ENCODE results near the gene PIK3IP1. TPM values are rescaled to one million over a fixed set of nuclear protein-coding genes. Genes with fewer than 3 reads are reported as not detected.
"Not testable (repeated sequence)": the region's sequence is repeated elsewhere in the genome, so short reads cannot be mapped to it uniquely, and the experiment has no call there.

The PIK3IP1 gene
- total and polyA plus RNA-seq, 4 donors, result 14.1 to 44.9 (median 29.2) TPM

DNA sequence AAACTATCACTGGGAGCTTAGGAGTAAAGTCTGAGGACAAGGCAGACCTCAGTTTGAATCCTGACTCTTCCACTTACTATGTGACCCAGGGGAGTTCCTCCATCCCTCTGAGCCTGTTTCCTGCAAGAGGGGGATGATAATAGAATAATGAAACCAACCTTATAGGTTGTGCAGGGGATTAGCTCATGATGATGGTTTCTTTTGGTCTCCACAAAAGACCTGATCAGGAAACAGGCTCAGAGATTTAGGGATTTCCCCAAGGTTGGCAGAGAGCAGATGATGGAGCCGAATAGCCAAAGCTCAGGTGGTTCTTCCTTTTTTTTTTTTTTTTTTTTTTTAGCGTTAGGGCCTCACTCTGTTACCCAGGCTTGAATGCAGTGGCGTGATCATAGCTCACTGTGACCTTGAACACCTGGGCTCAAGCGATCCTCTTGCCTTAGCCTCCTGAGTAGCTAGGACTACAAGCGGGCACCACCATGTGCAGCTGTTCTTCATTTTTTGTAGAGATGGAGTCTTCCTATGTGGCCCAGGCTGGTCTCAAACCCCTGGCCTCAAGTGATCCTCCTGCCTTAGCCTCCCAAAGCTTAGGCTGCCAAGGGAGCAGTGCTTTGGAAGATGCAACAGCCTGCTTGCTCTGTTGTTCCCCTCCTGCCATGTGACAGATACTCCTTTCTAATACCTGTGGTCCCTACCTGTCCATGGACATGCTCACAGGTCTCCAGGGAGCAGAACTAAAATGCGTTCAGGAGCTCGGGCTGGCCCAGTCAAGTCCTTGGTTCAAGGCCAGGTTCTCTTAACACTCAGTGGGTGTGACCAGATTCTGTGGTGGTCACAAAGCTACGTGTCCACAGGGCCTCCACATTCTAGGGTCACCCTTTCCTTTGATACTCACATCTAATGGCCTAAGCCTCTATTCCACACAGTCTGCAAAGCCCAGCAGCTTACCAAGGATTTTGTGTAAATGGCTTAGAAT is 31.6 kb upstream of the PIK3IP1 start:
- Histone ChIP-seq H3K27ac (ENCODE audit: low read depth in 1 of 2, low read length in 2 of 2) (no peak overlapping the region), H3K36me3 (ENCODE audit: control insufficient read depth in 1 of 2, insufficient read depth in 2 of 2, low read length in 1 of 2) (no peaks in the 10 kb centered on the region), H3K4me3 (ENCODE audit: low read length in 2 of 2) (no peak overlapping the region), H3K27me3 (ENCODE audit: control insufficient read depth in 1 of 2, insufficient read depth in 2 of 2, low read length in 1 of 2) (no peaks in the 10 kb centered on the region), H3K9me3 (ENCODE audit: control insufficient read depth, low read length) (no peaks in the 10 kb centered on the region), H3K4me1 (ENCODE audit: control insufficient read depth in 1 of 2, insufficient read depth in 2 of 2, low read length in 2 of 2) (no peaks in the 10 kb centered on the region)
- DNase-seq (no peak), ATAC-seq (ENCODE audit: low FRiP score) (no peak)
- intact Hi-C loops (cut with DNase I), result no loop called here
- WGBS, 2 donors, result 82 to 85% methylated on average over 8 of the region's 8 CpGs

- no peak for ATAC-seq (ENCODE audit: low FRiP score)
- intact Hi-C loops (cut with DNase I), result no loop called here
- Histone ChIP-seq H3K27ac (ENCODE audit: low read depth in 1 of 2, low read length in 2 of 2) (no peak overlapping the region), H3K4me1 (ENCODE audit: control insufficient read depth in 1 of 2, insufficient read depth in 2 of 2, low read length in 2 of 2) (no peaks in the 10 kb centered on the region), H3K27me3 (ENCODE audit: control insufficient read depth in 1 of 2, insufficient read depth in 2 of 2, low read length in 1 of 2) (no peaks in the 10 kb centered on the region), H3K9me3 (ENCODE audit: control insufficient read depth, low read length) (no peaks in the 10 kb centered on the region), H3K4me3 (ENCODE audit: low read length in 2 of 2) (no peak overlapping the region), H3K36me3 (ENCODE audit: control insufficient read depth in 1 of 2, insufficient read depth in 2 of 2, low read length in 1 of 2) (no peaks in the 10 kb centered on the region)
- 93 to 95% methylated on average over 4 of the region's 4 CpGs for WGBS, 2 donors
- DNase-seq, result no peak
Measured at GRCh38 chr22:31321421-31321820, 29.1 kb upstream of the PIK3IP1 start.

DNA sequence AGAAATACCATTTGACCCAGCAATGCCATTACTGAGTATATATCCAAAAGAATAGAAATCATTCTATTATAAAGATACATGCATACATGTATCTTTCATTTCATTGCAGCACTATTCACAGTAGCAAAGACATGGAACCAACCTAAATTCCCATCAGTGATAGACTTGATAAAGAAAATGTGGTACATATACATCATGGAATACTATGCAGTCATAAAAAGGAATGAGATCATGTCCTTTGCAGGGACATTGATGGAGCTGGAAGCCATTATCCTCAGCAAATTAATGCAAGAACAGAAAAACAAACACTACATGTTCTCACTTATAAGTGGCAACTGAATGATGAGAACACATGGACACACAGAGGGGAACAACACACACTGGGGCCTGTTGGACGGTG is 21.9 kb upstream of the PIK3IP1 start:
- H3K9me3 ChIP-seq (ENCODE audit: control insufficient read depth, low read length); H3K4me3 ChIP-seq (ENCODE audit: low read length in 2 of 2); H3K36me3 ChIP-seq (ENCODE audit: control insufficient read depth in 1 of 2, insufficient read depth in 2 of 2, low read length in 1 of 2); intact Hi-C loops (cut with DNase I); ATAC-seq (ENCODE audit: low FRiP score); H3K27ac ChIP-seq (ENCODE audit: low read depth in 1 of 2, low read length in 2 of 2); H3K27me3 ChIP-seq (ENCODE audit: control insufficient read depth in 1 of 2, insufficient read depth in 2 of 2, low read length in 1 of 2); H3K4me1 ChIP-seq (ENCODE audit: control insufficient read depth in 1 of 2, insufficient read depth in 2 of 2, low read length in 2 of 2); DNase-seq: not testable (repeated sequence)
- WGBS, 2 donors, result 97 to 100% methylated on average over 1 of the region's 1 CpG

DNA sequence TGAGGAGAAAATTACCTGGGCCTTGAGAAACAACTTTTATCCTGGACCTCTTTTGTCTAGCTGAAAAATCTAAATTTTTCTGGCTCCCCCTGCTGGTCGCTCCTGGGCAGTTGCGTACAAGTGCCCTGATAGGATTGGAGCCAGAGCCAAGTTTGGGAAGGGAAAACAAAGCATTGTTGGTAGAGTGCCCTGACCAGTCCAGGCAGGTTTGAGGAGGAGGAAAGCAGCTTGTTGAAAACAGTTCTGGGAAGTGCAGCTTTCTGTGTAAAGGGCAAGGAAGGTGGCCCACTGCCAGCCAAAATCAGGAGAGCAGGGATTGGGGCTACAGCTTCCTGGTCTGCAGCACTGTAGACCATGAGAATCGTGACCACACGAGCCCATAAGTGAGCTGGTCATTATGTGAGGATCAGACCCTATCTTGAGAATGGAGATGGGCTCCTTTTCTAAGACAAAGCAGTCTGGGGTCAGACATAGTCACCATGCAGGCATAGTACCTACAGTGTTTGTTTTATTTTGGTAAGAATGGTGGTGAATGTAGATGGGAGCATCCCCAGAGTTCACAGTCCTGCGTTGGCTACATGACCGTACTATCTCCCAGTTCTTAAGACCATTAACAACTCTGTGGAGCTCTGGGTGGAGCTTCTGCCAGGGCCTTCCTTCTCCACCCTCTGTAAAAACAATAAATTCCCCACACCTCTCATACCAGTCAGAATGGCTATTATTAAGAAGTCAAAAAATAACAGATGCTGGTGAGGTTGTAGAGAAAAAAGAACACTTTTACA is 21.3 kb upstream of the PIK3IP1 start:
- peak overlapping the region in 1 of 2 donors; percentile 32 for H3K27ac ChIP-seq (ENCODE audit: low read depth in 1 of 2, low read length in 2 of 2)
- 30 to 34% methylated on average over 6 of the region's 6 CpGs for WGBS, 2 donors
- DNase-seq (peak; percentile 86 to 87), ATAC-seq (ENCODE audit: low FRiP score) (peak; percentile 92)
- H3K4me1 ChIP-seq (ENCODE audit: control insufficient read depth in 1 of 2, insufficient read depth in 2 of 2, low read length in 2 of 2), result no peaks in the 10 kb centered on the region
- intact Hi-C loops (cut with DNase I), result no loop called here
- H3K36me3 ChIP-seq (ENCODE audit: control insufficient read depth in 1 of 2, insufficient read depth in 2 of 2, low read length in 1 of 2), result no peaks in the 10 kb centered on the region
- no peaks in the 10 kb centered on the region for H3K9me3 ChIP-seq (ENCODE audit: control insufficient read depth, low read length)
- no peaks in the 10 kb centered on the region for H3K27me3 ChIP-seq (ENCODE audit: control insufficient read depth in 1 of 2, insufficient read depth in 2 of 2, low read length in 1 of 2)
- H3K4me3 ChIP-seq (ENCODE audit: low read length in 2 of 2), result no peak overlapping the region

GRCh38 chr22:31308181-31308580 is 15.9 kb upstream of the PIK3IP1 start:
- ATAC-seq (ENCODE audit: low FRiP score), result no peak
- Histone ChIP-seq H3K4me1 (ENCODE audit: control insufficient read depth in 1 of 2, insufficient read depth in 2 of 2, low read length in 2 of 2) (no peaks in the 10 kb centered on the region), H3K36me3 (ENCODE audit: control insufficient read depth in 1 of 2, insufficient read depth in 2 of 2, low read length in 1 of 2) (no peaks in the 10 kb centered on the region), H3K4me3 (ENCODE audit: low read length in 2 of 2) (no peak overlapping the region), H3K27ac (ENCODE audit: low read depth in 1 of 2, low read length in 2 of 2) (no peak overlapping the region), H3K9me3 (ENCODE audit: control insufficient read depth, low read length) (no peaks in the 10 kb centered on the region), H3K27me3 (ENCODE audit: control insufficient read depth in 1 of 2, insufficient read depth in 2 of 2, low read length in 1 of 2) (no peaks in the 10 kb centered on the region)
- intact Hi-C loops (cut with DNase I), result no loop called here
- DNase-seq, result no peak

- Histone ChIP-seq H3K9me3 (ENCODE audit: control insufficient read depth, low read length) (no peaks in the 10 kb centered on the region), H3K4me3 (ENCODE audit: low read length in 2 of 2) (no peak overlapping the region), H3K27ac (ENCODE audit: low read depth in 1 of 2, low read length in 2 of 2) (no peak overlapping the region), H3K27me3 (ENCODE audit: control insufficient read depth in 1 of 2, insufficient read depth in 2 of 2, low read length in 1 of 2) (no peaks in the 10 kb centered on the region), H3K36me3 (ENCODE audit: control insufficient read depth in 1 of 2, insufficient read depth in 2 of 2, low read length in 1 of 2) (no peaks in the 10 kb centered on the region), H3K4me1 (ENCODE audit: control insufficient read depth in 1 of 2, insufficient read depth in 2 of 2, low read length in 2 of 2) (no peaks in the 10 kb centered on the region)
- WGBS, 2 donors, result 91 to 92% methylated on average over 3 of the region's 3 CpGs
- no peak for DNase-seq
- no peak for ATAC-seq (ENCODE audit: low FRiP score)
- intact Hi-C loops (cut with DNase I), result no loop called here
Measured at GRCh38 chr22:31305194-31305593, 12.9 kb upstream of the PIK3IP1 start.

DNA sequence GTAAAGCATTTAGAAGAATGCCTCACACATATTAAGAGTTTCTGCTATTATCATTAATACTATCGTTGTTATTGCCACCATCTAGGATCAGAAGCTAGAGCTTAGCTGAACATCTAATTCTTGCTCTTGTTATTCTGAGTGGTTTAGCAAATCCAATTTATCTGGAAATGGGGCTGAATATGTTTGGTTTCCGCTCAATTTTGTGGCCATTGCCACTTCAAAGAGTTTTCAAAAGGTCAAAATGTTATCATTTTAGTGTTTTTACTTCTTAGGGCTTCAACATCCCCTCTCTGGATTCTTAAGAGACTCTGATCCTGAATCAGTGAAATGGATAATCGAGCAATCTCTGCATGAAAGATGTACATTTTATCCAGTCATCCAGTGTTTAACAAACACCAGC is 10.2 kb upstream of the PIK3IP1 start:
- no peaks in the 10 kb centered on the region for H3K27me3 ChIP-seq (ENCODE audit: control insufficient read depth in 1 of 2, insufficient read depth in 2 of 2, low read length in 1 of 2)

DNA sequence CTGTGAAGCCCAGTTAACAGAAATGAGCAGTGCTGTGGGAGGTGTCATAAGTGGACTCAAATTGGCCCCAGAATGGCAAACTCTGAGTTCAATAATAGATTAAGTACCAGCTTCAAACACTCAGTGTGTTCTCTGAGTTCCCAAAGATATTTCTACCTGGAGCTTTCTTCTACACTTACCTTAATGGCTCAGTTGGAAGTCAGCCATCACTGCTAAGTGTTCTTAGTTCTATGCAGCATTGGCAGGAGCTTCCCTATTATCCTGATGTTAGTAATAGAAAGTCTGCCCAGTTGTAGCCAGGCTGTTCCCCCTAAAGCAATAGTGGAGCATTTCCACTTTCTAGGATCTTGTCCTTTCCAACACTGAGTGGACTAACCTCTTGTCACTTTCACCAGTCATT is 9.7 kb upstream of the PIK3IP1 start:
- intact Hi-C loops (cut with DNase I), result no loop called here
- H3K36me3 ChIP-seq (ENCODE audit: control insufficient read depth in 1 of 2, insufficient read depth in 2 of 2, low read length in 1 of 2), result no peaks in the 10 kb centered on the region
- no peak overlapping the region for H3K4me3 ChIP-seq (ENCODE audit: low read length in 2 of 2)
- ATAC-seq (ENCODE audit: low FRiP score), result no peak
- no peak overlapping the region for H3K27ac ChIP-seq (ENCODE audit: low read depth in 1 of 2, low read length in 2 of 2)
- H3K27me3 ChIP-seq (ENCODE audit: control insufficient read depth in 1 of 2, insufficient read depth in 2 of 2, low read length in 1 of 2), result no peaks in the 10 kb centered on the region
- peaks cover 0 to 2% of the 10 kb centered on the region in 2 donors for H3K4me1 ChIP-seq (ENCODE audit: control insufficient read depth in 1 of 2, insufficient read depth in 2 of 2, low read length in 2 of 2)
- no peaks in the 10 kb centered on the region for H3K9me3 ChIP-seq (ENCODE audit: control insufficient read depth, low read length)
- no peak for DNase-seq

More for the DNA sequence above, 10.2 kb upstream of the PIK3IP1 start:
- no peaks in the 10 kb centered on the region for H3K36me3 ChIP-seq (ENCODE audit: control insufficient read depth in 1 of 2, insufficient read depth in 2 of 2, low read length in 1 of 2)
- H3K27ac ChIP-seq (ENCODE audit: low read depth in 1 of 2, low read length in 2 of 2), result no peak overlapping the region
- intact Hi-C loops (cut with DNase I), result no loop called here
- DNase-seq, result no peak
- no peak for ATAC-seq (ENCODE audit: low FRiP score)
- 86 to 94% methylated on average over 3 of the region's 3 CpGs for WGBS, 2 donors
- no peaks in the 10 kb centered on the region for H3K9me3 ChIP-seq (ENCODE audit: control insufficient read depth, low read length)
- H3K4me1 ChIP-seq (ENCODE audit: control insufficient read depth in 1 of 2, insufficient read depth in 2 of 2, low read length in 2 of 2), result no peaks in the 10 kb centered on the region
- no peak overlapping the region for H3K4me3 ChIP-seq (ENCODE audit: low read length in 2 of 2)
